GM19372 (cell line): ENCODE data around the gene C5orf58.

Experiments
- ATAC-seq: cut with Tn5 transposase; IDR thresholded peaks from one replicate; pipeline ENCODE4 v1.9.1; 2021; ENCODE audit warnings: mild to moderate bottlenecking, low read depth, moderate library complexity; ENCODE audit not compliant: unreplicated experiment

Gene C5orf58

DNA sequence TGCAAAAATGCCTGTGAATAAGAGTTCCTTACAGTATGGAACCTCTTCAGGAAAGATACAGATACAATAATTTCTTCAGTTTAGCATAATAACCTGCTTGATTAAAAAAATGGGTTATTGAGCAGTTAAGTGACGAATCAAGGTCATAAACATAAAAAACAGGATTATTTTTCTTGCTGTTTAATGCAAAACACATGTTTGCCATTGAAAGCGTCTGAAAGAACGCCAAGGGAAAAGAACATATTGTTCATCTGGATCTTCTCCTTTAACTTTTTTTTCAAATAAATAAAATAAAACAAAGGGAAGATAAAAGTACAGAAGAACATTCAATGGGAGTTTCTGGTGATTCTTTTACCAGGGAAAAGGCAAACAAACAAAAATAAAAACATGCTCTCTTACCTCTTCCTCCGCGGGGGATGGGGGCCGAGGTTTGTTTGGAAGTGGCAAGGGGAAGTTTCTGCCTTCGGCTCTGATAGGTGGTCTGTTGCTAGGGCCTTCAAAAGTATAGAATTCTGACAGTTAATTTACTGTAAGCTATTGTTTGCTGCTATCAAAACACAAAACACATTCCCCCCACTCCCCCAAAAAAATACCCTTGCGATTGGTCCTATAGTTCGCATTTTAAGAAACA lies 20.1 kb downstream of the C5orf58 start:
- ATAC-seq, result no peak

DNA sequence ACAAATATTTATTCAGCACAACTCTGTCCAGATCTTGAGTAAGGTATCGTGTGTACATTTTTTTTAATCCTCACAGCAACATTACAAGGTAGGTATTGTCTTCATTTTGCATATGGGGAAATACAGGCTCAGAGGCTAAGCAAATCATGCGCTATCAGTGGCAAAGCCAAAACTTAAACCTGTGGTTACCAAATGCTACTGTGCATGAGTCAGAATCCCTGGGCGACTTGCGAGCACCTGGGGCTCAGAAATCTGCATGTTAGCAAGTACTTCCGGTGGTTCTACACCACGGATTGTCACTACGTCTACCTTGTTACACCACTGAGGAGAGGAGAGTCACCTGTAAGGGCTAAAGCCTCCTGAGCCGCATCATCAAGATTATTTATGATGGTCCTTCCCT lies 21.3 kb downstream of the C5orf58 start:
- peak; percentile 77 for ATAC-seq

DNA sequence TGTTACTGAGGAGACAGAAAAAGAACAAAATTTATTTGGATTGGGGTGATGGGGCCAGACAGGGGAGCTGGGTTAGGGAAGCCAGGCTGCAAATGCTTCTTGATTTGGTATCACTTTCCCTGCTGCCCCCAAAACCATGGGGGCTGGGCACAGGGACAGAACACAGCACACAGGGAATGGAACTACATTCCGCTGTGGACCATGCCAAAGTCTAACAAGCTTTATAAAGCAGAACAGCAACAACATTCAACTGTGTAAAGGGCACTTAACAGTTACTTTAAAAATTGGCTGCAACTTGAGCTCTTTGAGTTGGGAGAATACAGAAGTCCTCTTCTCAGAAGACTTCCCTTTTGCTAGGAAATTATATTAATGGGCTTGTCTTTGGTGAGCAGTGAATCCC lies 23.8 kb downstream of the C5orf58 start:
- ATAC-seq, result no peak

DNA sequence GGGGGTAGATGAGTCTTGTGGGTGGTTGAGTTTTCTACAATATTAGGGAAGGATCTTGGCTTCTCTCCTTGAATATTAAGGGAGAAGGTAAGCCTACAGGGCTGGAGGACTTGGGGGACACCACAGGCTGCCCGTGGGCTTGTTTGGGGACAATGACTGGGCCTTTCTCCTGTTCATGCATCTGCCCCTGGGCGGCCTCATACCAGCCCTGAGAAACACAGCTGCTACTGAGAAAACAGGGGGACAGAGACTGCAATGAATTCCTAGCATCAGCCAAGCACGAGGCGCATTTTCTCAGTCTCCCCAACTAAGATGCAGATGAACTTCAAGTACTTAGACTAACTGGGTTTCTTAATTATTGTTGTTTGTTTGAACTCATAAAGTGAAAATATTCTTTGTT lies 24.6 kb downstream of the C5orf58 start:
- ATAC-seq, result no peak

DNA sequence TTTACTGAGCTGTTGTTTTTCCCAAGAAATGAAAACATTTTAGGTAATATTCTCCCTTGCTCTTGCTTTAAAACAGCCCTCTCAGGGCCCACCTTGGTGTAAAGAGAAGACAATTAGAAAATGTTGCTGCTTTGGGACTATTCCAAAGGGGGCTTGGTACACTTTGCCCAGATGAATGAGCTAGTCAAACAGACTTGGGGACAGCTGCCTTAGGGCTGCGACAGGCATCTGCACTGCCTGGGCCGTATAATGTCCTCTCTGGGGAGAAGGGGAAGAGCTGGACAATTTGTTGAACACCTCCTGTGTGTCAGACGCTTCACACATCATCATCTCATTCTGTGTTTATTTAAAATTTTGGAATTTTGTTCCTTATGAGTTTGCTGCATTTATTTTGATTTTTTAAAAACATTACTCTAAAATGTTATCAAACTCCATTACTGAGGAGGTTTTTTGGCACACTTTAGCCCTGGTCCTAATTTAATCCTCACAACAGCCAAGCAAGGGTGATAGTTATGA lies 28.8 kb downstream of the C5orf58 start:
- no peak for ATAC-seq

DNA sequence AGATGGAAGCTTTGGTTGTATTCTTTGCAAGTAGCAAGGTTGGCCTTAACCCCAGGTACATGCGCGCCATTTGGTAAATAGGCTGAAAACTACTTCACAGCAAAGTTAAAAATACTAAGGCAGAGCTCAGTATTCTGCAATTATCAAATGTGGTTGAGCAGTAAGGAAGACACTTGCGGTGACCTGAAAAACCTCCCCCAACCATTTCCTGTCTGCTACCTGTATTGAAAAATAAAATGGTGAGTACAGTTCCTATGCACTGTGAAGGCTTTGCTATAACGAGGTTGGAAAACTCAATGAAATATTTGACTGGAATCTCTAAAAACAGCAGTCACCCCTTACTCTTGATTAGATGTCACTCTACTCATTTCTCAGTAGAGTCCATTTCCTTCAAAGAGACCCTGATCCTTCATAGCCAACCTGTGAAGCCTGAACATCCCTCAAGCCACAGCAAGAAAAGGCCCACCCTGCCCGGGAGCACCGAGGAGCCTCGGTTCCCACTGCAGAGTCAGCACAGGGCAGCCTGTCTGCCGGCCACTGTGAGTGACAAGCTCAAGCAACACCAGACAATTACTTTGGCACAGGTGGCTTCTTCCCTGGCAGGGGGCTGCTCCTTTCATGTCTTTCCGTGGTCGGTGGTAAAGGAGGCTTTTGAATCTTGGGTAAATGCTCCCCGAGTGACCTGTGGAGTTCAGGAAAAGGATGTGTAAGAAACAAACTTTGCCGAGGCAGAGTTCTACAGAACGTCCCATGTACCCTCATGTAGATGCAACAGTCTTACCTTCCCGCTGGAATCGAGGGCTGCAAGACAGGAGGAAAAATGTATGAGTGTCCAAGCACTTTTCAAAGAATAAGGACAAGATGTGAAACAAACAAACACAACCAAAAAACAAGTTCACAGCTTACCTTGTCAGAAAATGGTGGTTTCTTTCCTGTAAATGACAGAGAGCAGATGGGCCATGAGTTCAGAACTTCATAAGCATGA lies 29.6 kb downstream of the C5orf58 start:
- no peak for ATAC-seq

DNA sequence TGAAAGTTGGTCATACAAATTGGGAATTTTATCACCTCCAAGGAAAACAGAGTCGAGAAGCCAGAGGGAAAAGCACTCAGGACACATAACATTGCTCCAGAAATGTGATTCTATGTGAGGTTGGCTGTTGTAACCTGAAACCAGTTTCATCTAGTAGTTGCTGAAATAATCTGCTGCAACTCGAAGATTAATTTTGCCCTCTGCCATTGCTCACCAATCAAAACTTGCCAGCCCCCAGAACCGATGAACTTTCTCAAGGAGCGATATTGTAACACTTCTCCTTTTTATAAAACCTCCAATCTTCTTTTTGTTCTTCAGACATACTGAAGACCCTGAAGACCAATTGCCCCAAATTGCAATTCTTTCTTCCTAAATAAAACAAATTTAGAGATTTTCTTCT lies 31.1 kb downstream of the C5orf58 start:
- no peak for ATAC-seq

DNA sequence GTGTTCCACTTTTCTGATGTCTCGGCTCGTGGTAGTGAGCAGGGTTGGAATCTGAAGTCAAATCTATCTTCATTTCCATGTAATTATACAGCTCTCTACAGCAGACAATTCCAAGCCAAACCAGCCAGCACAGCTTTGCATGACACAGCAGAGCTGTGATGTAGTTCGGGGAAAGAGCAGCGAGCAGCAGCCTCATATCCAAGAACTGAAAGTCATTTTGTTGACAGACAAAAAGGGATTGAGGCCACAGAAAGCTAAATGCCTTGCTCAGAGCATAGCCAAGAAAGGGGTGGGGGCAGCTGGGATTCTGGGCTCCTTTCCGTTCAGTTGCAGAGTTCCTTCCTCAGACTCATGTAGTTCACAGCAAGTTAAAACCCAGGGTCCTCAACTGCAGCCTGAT lies 32.7 kb downstream of the C5orf58 start:
- no peak for ATAC-seq

DNA sequence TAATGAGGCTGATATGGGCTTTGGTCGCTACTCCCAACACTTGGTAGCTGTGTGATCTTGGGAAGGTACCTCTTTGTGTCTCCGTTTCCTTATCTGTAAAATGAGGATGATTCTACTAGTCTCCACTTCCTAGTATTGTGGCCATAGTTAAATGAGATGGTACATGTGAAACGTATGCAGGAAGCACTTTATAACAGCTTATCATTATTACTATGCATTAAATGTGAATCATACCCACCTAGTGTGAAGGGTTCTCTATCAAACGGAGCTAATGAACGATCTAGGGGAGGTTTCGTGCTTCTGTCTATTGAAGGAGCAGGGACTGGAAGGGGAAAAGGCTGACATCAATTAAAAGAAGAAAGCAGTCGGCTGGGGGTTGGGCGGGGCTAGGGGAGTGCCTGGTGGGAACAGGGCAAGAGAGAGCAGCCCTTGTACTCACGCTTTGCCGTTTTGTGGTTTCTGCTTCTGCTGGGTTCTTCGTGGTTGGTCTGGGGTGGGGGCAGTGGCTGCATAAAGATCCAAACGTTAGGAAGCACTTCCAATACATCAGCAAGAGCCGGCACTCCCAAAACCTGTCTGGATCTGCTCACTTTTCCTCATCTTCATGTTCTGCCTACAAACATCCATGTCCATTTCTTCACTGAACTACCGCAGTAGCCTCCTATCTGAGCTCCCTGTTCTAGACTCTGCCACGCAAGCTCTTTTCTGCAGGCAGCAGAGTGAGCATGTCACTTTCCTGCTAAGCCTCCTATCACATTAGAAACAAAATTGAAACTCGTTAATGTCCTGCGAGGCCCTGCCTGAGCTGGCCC lies 34.0 kb downstream of the C5orf58 start:
- ATAC-seq, result no peak

DNA sequence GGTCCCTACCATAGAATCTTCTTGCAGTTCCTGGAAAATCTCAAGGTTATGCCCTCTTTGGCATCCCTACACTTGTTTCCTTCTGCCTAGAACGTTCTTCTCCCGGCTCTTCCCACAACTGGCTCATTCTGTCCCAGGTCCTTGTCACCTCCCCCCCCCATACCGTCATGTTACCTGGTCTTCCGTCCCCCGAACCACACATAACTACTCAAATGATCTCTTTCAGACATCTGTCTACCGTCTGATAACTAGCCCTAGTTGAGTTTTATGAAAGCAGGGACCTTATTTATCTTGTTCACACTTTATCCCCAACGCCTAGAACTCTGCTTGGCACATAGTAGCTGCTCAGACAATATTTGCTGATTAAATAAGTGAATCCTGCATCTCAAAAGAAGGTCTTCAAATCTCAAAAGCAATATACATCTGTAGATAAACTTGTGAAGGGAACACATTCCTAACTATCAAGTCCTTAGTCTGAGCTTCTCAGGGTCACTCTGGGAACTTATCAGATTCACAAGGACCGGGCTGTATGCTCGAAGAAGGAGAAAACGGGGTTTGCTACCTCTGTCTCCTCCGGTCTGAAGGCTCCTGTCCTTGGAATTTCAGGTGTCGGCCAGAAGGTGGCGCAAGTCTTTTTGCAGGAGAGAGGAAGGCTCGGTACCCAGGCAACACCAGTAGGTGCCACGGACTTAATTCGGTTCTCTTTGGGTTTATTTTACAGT lies 34.8 kb downstream of the C5orf58 start:
- ATAC-seq, result peak; percentile 77

DNA sequence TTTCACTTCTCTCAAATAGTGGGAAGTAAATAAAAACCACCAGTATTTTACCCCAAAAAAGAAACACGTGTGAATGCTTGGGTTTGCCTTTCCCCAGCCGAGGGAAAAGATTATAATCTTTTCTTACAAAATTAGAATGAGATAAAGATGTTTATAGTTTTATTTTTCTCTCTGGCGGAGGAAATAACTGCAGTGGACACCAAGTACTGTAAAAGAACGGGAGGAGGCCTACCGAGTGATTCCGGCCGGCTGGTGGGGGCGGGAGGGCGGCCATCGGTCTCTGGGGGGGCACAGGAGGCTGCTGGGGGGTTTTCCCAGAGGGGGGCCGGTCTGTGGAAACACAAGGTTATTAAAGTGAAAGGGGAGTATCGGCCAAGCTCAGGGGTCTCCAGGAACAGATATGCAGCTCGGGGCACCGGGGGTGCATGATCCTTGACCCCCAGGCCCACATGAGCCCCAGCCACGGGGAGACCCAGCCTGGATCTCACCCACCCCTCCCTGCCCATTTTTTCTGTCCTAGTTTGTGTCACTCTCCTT lies 35.4 kb downstream of the C5orf58 start:
- no peak for ATAC-seq

DNA sequence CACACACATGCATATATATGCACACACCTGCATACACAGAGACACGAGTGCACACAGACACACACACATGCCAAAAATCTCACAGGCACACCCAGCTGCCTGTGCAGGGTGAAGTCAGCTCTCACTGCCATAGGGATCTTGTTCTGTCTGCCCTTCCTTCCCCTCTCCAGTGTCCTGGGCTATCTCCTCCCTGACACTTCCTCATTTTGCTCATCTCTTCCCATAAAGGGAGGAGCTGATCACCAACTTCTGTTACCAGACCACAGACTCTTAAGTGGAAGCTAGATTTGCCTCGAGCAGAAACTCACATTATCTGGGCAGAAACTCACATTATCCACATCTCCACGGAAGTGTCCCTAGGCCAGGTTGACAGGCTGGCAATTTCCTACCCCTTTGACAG lies 36.1 kb downstream of the C5orf58 start:
- ATAC-seq, result no peak

DNA sequence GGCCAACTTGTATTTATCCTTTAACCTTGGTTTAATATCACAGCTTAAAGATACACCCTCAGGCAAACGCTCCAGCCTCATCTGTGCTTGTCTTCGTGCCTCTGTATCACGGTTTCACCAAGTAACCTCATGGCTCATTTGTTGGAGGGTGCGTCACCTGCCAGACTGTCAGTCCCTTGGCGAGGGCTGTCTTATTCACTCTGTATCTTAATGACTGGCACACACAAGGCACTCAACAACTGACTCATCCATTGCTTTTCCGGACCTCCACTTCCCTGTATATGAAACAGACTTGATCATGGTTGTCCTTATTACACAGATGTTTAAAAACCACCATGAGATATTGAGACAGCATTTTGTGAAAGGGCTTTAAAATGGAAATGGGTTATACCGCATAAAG lies 36.8 kb downstream of the C5orf58 start:
- ATAC-seq, result no peak

DNA sequence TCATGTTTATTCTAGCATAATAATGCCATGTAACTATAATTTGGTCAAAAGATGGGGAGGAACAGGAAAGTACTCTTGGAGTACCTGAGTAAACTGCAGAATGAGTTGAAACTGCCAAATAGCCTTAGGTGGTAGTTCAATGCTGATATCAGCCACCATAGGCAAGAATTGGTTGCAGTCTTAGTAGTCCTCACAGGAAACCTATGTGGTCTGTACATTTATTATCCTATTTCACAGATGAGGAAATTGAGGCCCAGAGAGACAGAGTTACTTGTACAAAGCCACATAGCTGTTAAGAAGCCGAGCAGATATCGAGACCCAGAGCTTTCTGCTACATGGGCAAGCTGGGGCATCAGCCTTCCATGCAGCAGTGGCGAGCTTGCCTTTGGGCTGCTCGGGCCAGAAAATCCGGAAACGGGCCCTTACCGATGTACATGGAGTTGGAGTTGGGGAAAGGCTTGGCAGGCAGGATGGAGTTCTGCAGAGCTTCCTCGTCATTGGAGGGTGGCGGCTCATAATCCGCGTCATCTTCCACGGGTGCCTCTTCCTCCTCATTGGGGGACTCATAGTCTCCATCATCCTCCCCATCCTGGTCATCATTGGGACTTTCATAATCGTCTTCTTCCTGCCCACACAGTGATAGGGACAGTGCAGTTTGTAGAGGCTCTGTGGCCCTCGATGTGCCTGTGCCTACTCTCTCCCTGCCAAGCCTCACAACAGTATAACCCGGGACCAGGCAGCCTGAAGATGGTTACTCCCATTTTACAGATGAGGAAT lies 37.7 kb downstream of the C5orf58 start:
- no peak for ATAC-seq

DNA sequence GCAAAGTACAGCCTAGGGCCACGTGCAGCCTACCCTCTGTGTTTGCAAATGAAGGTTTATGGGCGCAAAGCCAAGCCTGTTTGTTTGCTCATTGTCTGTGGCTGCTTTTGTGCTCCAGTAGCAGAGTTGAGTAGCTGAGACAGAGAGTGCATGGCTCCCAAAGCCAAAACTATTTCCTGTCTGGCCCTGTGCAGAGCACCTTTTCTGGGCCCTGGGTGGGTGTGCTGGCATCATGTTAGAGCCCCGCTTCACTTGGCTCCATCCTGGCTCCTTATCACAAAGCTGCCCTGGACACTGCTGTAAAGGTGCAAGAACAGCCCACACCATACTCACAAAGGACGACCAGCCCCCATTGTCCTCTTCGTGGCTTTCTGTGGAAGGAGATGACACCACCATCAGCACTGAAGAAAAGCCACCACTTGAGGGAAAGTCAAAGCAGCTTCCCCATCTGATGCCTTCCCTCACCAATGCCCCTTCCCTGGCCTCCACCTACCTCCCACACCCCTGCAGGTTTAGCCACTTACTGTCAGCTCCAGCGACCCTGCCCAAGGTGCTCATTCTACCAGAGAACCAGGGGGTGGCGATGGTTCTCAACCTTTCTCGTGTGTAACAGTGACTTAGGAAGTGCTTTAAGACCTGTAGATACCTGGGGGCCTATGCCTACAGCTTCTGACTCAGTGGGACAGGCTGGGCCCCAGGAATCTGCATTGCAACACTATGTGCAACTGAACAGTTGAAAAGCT lies 41.4 kb downstream of the C5orf58 start:
- no peak for ATAC-seq

DNA sequence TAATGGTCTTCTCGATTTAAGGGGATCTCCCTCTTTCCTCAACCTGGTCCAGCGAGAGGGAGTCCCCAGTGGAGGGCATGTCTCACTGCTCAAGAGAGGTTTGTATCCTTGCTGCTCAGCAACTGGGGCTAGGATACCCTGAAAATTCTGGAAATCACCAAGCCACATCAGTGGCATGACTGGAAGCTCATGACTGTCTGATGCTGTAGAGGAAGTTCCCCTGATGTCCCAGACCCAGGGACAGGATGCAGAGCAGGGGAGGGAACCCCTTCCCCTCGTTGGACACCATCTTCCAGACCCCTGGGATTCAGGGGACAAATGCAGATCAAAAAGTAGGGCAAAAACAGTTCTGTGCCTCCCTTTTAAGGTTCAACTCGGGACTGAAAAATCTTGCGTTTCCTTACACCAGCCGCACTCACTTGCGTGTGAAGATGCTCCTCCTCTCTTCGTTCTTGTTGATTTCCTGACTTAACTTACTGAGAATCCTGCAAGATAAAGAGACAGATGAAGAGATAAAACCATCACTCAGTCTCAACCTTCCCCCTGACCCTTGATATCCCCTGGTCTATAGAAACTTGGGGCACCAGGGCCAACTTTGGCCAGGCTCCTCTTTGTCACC lies 42.7 kb downstream of the C5orf58 start:
- no peak for ATAC-seq

DNA sequence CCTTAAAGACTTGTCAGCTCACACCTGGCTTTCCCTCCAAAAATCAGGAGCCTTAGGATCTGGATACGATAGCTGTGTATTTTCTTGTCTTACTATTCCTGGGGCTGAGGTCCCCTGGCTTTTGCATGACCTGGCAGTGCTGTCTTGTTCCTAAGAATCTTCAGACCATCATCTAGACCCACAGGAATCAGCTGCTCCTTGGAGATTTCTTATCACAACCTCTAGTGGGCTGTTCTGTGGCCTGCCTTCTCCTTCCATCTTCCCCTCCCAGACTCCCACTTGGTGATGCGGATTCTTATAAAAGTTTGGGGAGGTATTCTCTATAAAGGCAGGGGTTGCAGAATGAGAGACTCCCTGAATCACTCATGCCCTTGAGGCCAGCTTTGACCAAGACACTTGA lies 43.4 kb downstream of the C5orf58 start:
- ATAC-seq, result no peak

DNA sequence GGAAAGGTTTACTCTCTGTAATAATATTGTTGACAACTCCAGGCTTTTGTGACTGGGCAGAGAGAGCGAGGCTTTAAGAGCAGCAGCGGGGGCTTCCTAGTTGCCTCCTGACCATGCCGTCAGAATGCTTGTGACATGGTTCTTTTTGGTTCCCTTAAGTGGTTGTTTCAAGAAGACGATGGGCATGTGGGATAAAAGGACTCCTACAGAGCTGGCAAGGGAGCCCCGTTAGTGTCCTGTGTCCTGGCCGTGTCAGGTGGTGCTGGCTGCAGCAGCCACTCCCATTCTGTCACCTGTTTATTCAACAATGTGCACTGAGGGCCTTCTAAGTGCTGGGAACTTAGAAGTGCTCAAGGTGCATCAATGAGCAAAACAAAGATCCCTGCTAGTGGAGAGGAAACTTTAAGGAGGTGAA lies 45.1 kb downstream of the C5orf58 start:
- no peak for ATAC-seq
